ENCODE results near the gene SLC10A3. TPM values are rescaled to one million over a fixed set of nuclear protein-coding genes. Genes with fewer than 3 reads are reported as not detected.
A peak's percentile ranks its signal among the peaks of the same experiment; 100 is the strongest.

Gene SLC10A3
- total RNA-seq, 6 donors from 2014 or later: 16.8 to 33.4 (median 28.7) TPM

DNA sequence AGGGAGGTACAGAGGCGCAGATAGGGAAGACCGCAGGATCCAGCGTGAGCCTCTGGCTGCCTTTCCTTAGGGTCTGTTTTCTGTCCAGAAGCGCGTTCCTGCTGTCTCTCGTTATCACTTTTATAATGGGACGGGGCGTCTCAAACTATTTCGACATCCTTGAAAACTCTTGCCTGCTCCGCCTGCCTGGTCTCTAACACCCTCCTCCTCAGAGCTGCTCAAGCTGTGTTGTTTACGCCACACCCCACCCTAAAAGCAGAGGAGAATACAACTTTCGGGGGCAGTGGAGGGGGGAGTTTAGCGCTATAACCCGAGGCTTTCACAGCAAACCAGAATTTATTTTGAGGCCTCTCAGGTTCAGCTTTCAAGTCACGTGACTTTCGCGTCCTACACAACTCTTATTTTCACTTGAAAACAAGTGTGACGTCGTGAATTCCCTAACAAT lies 26.2 kb upstream of the SLC10A3 start:
- peaks cover 0 to 8% (median 0%) of the 10 kb centered on the region in 4 donors for H3K9me3 ChIP-seq
- DNase-seq: no peak
- peak overlapping the region; percentile 31 to 69 (median 66) for H3K4me3 ChIP-seq
- H3K4me1 ChIP-seq: peaks cover 0 to 22% (median 0%) of the 10 kb centered on the region in 4 donors
- TF ChIP-seq EP300 (IDR thresholded peaks at IDR 0.05) (no peak), POLR2A (IDR thresholded peaks at IDR 0.05) (no peak), POLR2AphosphoS5 (IDR thresholded peaks at IDR 0.05) (no peak)
- TF ChIP-seq, protein P1, sequence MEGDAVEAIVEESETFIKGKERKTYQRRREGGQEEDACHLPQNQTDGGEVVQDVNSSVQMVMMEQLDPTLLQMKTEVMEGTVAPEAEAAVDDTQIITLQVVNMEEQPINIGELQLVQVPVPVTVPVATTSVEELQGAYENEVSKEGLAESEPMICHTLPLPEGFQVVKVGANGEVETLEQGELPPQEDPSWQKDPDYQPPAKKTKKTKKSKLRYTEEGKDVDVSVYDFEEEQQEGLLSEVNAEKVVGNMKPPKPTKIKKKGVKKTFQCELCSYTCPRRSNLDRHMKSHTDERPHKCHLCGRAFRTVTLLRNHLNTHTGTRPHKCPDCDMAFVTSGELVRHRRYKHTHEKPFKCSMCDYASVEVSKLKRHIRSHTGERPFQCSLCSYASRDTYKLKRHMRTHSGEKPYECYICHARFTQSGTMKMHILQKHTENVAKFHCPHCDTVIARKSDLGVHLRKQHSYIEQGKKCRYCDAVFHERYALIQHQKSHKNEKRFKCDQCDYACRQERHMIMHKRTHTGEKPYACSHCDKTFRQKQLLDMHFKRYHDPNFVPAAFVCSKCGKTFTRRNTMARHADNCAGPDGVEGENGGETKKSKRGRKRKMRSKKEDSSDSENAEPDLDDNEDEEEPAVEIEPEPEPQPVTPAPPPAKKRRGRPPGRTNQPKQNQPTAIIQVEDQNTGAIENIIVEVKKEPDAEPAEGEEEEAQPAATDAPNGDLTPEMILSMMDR (IDR thresholded peaks at IDR 0.05): no peak
- peaks cover 0 to 9% (median 0%) of the 10 kb centered on the region in 4 donors for H3K27me3 ChIP-seq
- 2 to 37% methylated on average over 11 to 19 of the region's 19 CpGs for WGBS, 2 donors
- peak; percentile 66 to 69 for ATAC-seq (ENCODE audit: low FRiP score in 2 of 2)
- H3K27ac ChIP-seq: peak overlapping the region; percentile 79 to 94 (median 92)
- no peaks in the 10 kb centered on the region for H3K36me3 ChIP-seq

DNA sequence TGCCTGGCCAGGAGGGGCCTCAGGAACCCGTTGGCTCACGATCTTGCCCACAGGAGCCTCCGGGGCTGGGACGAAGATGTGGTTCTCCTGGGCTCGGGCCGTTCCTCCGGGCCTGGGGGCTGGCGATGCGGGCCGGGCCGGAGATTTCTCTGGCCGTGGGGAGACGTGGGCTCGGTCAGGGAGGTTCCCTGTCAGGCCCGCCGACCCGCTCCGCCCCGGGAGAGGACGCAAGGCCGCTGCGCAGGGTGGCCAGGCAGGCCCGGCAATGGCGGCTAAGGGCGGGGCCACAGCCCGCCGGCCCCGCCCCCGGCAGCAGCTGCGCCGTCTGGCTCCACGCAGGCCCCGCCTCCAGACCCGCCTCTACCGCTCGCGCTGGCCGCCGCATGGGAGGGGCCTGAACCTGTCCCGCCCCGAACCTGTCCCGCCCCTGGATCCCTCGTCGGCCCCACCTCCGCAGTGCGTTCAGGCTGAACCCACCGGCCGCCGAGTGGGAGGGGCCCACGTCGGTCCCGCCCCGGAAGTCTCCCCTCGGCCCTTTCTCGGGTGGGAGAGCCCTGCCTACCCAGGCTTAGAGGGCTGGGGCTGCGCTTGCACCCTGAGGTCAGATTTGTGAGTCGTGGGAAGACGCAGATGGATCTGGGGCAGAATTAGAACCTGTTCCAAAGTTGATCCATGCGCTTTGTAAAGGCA lies 25.7 kb upstream of the SLC10A3 start, which contains the start of gene FAM3A:
Gene FAM3A (minus strand): TSS at position 267 of the 690 bp plus-strand sequence. CDS start 460 bp downstream, outside the sequence.
- H3K9me3 ChIP-seq: peaks cover 0 to 8% (median 0%) of the 10 kb centered on the region in 4 donors
- TF ChIP-seq POLR2AphosphoS5 (IDR thresholded peaks at IDR 0.05) (peak; percentile 76 to 87), POLR2A (IDR thresholded peaks at IDR 0.05) (peak; percentile 20 to 94 (median 60))
- TF ChIP-seq, protein P1 (IDR thresholded peaks at IDR 0.05): no peak
- H3K4me3 ChIP-seq: peak within 1 kb of the TSS; percentile 57 to 69 (median 66)
- peak; percentile 95 to 98 for DNase-seq
- WGBS, 2 donors: 0 to 40% methylated on average over 1 to 38 of the region's 59 CpGs
- peaks cover 0 to 22% (median 0%) of the 10 kb centered on the region in 4 donors for H3K4me1 ChIP-seq
- peak; percentile 95 to 99 for ATAC-seq (ENCODE audit: low FRiP score in 2 of 2)
- H3K27ac ChIP-seq: peak within 1 kb of the TSS; percentile 91 to 94 (median 93)
- peaks cover 0 to 9% (median 0%) of the 10 kb centered on the region in 4 donors for H3K27me3 ChIP-seq
- peaks cover 0 to 4% (median 0%) of the 10 kb centered on the region in 4 donors for H3K36me3 ChIP-seq

DNA sequence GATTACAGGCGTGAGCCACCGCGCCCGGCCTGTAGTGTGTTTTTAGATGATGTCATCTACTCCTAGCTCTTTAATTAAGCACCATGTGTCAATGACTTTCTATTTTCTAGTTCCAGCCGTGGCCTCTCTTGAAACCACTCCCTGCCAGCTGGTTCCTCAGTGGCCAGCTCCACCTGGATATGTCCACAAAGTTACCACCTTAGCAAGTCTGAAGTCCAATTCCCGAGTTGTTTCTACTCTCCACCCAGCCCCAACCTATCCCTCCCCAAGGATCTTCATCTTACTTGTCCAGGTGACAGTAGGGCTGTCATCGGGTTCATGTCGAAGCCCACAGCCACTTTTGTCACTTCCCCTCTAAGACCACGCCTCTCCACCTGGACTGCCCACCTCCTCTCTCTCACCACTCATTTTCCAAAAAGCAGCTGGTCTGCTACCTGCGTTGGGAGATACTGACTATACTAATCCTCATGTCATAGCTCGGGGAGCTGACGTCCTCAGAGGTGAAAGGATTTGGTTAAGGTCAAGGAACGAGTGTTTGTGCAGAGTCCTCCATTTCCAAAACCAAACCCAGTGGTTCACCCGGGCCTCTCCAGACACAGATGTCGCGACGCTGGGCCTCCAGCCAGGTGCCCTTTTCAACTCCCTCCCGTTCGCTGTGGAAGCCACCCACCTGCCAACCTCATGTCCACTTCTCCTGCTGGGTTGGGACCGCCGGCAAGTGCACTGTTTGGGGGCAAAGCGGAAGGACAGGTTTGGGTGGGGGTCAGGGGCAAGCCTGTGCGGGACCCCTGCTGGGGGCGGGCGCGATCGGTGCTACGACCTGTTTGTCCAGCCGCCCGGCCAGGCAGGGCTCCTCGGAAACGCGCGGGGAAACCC lies 24.9 kb upstream of the SLC10A3 start:
- Histone ChIP-seq H3K27ac (peak overlapping the region; percentile 91 to 94 (median 93)), H3K36me3 (peaks cover 0 to 4% (median 0%) of the 10 kb centered on the region in 4 donors), H3K27me3 (peaks cover 0 to 9% (median 0%) of the 10 kb centered on the region in 4 donors), H3K9me3 (peaks cover 0 to 8% (median 0%) of the 10 kb centered on the region in 4 donors), H3K4me3 (peak overlapping the region; percentile 57 to 69 (median 66)), H3K4me1 (peaks cover 0 to 22% (median 0%) of the 10 kb centered on the region in 4 donors)
- no peak for TF ChIP-seq POLR2AphosphoS5 (IDR thresholded peaks at IDR 0.05)
- TF ChIP-seq EP300 (IDR thresholded peaks at IDR 0.05): no peak
- no peak for TF ChIP-seq POLR2A (IDR thresholded peaks at IDR 0.05)
- TF ChIP-seq, protein P1 (IDR thresholded peaks at IDR 0.05): no peak
- DNase-seq (no peak), ATAC-seq (ENCODE audit: low FRiP score in 2 of 2) (peak in 1 of 2 donors; percentile 2)
- 37 to 51% methylated on average over 12 to 23 of the region's 34 CpGs for WGBS, 2 donors

DNA sequence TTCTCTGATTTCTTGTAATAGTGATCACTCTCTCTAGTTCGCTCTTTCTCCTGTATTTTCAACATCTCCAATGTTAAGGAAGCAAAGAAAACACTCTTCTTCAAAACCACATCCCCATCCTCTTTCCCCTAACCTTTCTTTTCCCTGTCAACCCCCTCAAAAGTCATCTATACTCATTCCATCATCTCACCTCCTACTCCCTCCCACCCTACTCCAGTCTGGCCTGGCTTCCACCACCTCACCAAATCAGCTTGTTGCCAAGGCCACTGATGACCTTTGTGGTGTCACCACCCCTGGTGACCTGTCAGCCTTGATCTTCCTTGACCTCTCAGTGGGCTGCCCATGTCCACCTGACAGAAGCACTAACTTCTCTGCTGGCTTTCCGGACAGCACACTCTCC lies 23.3 kb upstream of the SLC10A3 start:
- Histone ChIP-seq H3K27me3 (peaks cover 0 to 9% (median 0%) of the 10 kb centered on the region in 4 donors), H3K36me3 (peaks cover 0 to 4% (median 2%) of the 10 kb centered on the region in 4 donors), H3K4me1 (peaks cover 0 to 22% (median 0%) of the 10 kb centered on the region in 4 donors), H3K27ac (no peak overlapping the region), H3K9me3 (peaks cover 0 to 18% (median 0%) of the 10 kb centered on the region in 4 donors), H3K4me3 (no peak overlapping the region)
- 83 to 95% methylated on average over 2 of the region's 2 CpGs for WGBS, 2 donors
- DNase-seq (no peak), ATAC-seq (ENCODE audit: low FRiP score in 2 of 2) (no peak)
- TF ChIP-seq, protein P1 (IDR thresholded peaks at IDR 0.05): no peak
- TF ChIP-seq POLR2AphosphoS5 (IDR thresholded peaks at IDR 0.05): no peak
- no peak for TF ChIP-seq EP300 (IDR thresholded peaks at IDR 0.05)
- TF ChIP-seq POLR2A (IDR thresholded peaks at IDR 0.05): no peak

Data from upper lobe of left lung (tissue), 6 donors.